ENCODE results near the gene R3HDM2.
"Not testable (repeated sequence)": the region's sequence is repeated elsewhere in the genome, so short reads cannot be mapped to it uniquely, and the experiment has no call there.

The R3HDM2 gene

GRCh38 chr12:57452181-57452936 lies 21.5 kb upstream of the R3HDM2 start:
- no peak for DNase-seq

- DNase-seq = no peak
Observed at GRCh38 chr12:57451233-57451778, 20.5 kb upstream of the R3HDM2 start.

GRCh38 chr12:57450057-57450456 lies 19.2 kb upstream of the R3HDM2 start:
- no peak for DNase-seq

- no peak for DNase-seq
Observed at GRCh38 chr12:57449375-57449774, 18.5 kb upstream of the R3HDM2 start.

DNA sequence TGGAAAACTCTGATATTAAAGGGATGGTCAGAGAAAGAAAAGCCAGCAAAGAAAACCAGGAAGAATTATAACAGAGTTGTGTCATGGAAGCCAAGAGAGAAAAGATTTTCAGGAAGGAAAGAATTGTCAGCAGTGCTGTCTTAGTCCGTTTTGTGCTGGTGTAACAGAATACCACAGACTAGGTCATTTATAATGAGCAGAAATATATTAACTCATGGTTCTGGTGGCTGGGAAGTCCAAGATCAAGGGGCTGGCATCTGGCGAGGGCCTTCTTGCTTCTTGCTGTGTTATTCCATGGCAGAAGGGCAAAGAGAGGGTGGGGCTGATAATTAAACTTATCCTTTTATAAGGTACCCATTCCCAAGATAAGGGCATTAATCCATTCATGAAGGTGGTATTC lies 17.8 kb upstream of the R3HDM2 start:
- no peak for DNase-seq

- no peak for DNase-seq
Observed at GRCh38 chr12:57446292-57446960, 15.6 kb upstream of the R3HDM2 start.

DNA sequence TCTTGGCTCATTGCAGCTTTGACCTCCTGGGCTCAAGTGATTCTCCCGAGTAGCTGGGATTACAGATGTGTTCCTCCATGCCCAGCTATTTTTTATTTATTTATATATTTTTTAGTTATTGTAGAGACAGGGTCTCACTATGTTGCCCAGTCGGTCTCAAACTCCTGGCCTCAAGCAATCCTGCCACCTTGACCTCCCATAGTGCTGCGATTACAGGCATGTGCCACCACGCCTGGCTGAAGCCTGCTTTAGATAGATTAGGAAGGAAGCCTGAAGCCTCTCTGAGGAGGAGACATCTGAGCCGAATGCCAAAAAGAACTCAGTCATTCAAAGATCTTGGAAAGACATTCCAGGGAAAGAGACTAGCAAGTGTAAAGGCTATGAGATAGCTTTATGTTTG lies 13.9 kb upstream of the R3HDM2 start:
- no peak for DNase-seq

- DNase-seq = not testable (repeated sequence)
Observed at GRCh38 chr12:57444337-57444736, 13.5 kb upstream of the R3HDM2 start.

GRCh38 chr12:57441846-57442427 lies 11.1 kb upstream of the R3HDM2 start:
- no peak for DNase-seq

DNA sequence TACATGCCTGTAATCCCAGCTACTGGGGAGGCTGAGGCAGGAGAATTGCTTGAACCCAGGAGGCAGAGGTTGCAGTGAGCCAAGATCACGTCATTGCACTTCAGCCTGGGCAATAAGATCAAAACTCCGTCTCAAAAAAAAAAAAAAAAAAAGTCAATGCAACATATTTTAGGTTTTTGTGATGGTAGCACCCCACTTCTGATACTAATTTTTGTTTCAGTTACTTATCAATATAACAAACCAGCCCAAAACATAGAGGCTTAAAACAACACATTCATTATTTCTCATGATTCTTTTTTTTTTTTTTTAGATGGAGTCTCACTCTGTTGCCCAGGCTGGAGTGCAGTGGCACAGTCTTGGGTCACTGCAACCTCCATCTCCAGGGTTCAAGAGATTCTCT lies 10.6 kb upstream of the R3HDM2 start:
- DNase-seq = not testable (repeated sequence)

GRCh38 chr12:57439762-57440266 lies 9.0 kb upstream of the R3HDM2 start:
- no peak for DNase-seq

- no peak for DNase-seq
Observed at GRCh38 chr12:57438400-57438799, 7.6 kb upstream of the R3HDM2 start.

- no peak for DNase-seq
Observed at GRCh38 chr12:57435293-57435692, 4.5 kb upstream of the R3HDM2 start.

- DNase-seq = no peak
Observed at GRCh38 chr12:57434517-57435223, 3.8 kb upstream of the R3HDM2 start, which contains the start of gene INHBC. INHBC (plus strand) TSS chr12:57434784; CDS start chr12:57434887, 103 bp downstream.

DNA sequence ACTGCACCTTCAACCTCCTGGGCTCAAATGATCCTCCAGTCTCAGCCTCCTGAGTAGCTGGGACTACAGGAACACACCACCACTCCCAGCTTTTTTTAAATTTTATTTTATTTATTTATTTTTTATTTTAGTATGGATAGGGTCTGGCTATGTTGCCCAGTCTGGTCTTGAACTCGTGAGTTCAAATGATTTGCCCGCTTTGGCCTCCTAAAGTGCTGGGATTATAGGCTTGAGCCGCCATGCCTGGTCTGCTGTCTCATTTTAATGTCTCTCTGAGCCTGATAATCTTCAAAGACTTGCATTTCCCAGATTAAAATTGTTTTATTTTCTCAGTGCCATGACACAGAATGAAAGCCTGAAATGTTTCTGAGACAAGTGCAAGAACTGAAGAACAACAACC lies 2.5 kb upstream of the R3HDM2 start:
- no peak for DNase-seq

- no peak for DNase-seq
Observed at GRCh38 chr12:57431654-57432188, 878 bp upstream of the R3HDM2 start.

DNA sequence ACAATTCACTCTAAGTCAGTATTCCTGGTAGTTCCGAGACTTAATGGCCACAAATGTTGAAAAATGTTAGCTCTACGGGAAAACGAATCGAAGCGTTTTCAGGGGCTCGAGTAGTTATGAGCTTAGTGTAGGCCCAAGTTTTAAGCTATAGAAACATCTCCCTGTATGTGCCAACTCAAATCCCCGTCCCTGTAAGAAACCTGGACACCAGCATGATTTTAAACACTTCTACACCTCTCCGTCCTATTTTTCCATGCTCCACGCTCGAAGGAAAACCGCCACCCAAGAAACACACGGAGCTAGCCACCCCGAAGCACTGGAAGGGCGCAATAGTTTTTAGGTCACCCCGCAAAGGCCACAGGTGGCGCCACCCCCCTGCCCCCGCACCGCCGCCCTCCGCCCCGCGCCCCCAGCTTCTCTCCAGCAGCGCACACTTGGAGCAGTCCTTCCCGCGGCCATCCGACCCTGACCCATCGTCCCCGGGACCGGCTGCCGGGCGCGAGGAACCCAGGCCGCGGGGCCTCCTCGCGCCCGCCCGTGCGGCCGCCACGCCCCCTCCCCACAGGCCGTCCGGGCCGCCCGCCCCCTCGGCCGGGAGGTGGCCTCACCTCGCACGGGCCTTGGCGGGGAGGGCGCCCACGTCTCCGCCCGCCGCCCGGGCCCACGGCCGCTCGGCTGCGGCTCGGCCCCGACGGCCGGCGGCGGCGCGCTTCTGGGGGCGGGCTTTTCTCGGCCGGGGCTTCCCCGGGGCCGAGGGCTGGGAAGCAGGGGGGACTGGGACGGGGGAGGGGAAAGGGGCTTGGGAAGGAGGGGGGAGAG lies 522 bp downstream of the R3HDM2 start:
- no peak for DNase-seq

DNA sequence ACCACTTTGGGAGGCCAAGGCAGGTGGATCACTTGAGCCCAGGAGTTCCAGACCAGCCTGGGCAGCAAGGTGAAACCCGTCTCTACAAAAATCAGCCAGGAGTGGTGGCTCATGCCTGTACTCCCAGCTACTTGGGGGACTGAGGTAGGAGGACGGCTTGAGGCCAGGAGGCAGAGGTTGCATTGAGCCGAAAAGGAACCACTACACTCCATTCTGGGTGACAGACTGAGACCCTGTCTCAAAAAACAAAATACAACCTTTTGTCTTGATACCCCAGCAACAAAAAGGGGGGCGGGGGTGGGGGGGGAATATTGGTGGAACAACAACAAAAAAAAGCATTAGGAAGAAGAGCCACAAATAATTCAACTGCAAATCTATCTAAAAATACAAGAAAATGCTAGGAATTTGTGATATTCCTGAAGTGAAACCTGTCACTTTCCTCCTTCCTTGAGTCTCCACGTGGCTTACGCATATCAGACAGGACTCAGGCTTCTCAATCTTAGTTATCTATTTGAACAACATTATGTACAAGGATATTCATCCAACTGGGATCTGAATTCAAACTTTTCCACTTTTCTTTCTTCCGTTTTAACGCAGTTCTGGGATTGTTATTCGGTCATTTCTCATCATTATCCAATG lies 1.3 kb downstream of the R3HDM2 start:
- no peak for DNase-seq

GRCh38 chr12:57428965-57429364 lies 1.9 kb downstream of the R3HDM2 start:
- no peak for DNase-seq

- DNase-seq = not testable (repeated sequence)
Observed at GRCh38 chr12:57426948-57427347, 3.9 kb downstream of the R3HDM2 start.

- DNase-seq = no peak
Observed at GRCh38 chr12:57420482-57420881, 10.4 kb downstream of the R3HDM2 start.

Measured in NCI-H446 treated with DMSO at 0.1 percent for 48 hours (cell line).